ENCODE data around the gene TIGD4.
A peak's percentile ranks its signal among the peaks of the same experiment; 100 is the strongest.
"Not testable (repeated sequence)": the region's sequence is repeated elsewhere in the genome, so short reads cannot be mapped to it uniquely, and the experiment has no call there.

TIGD4 gene

DNA sequence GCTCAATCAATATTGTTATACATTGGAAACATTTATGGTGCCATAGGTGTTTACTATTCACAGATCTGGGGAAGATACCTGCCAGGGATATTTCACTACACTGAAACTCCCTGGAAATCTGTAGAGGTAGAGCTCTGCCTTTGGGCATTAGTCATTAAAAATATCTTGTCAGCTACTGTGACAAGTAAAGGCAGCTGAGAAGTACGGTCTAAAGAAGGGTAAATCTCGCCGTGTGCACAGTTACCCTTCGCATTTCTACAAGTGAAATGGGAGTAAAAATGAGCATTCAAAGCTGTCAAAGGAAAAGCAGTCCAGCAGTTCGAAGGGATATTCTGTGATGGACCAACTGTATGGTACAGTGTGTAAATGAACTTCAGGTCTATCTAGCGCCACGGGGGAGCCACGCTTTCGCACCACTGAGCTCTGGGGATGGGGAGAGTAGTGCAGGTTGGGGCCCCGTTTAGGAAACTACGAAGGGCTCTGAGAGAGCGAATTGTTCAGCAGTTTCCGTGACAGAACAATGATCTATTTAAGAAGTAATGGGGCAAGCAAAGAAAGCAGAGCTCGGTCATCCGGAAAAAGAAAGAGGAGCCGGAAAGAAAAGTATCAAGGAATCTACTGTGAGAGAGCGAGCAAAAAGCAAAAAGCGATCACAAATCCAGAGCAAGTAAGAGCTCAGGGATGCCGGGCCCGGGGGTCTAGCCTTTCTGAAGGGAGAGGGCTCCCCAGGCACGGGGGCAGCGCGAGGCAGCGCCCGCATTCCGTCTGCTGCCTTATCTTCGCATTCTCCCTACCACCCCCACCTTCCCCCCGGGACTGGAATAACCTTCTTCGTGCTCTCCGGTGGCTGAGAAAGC is 646 bp downstream of the TIGD4 start:
- H3K4me3 ChIP-seq (ENCODE audit: low read depth in 1 of 2, low read length in 2 of 2): peak overlapping the region; percentile 90 to 97
- H3K27me3 ChIP-seq (ENCODE audit: control insufficient read depth in 1 of 2, insufficient read depth in 2 of 2, low read length in 2 of 2): no peaks in the 10 kb centered on the region
- peak overlapping the region; percentile 84 for H3K9ac ChIP-seq (ENCODE audit: low read length)
- H3K36me3 ChIP-seq (ENCODE audit: insufficient read depth, low read length): no peaks in the 10 kb centered on the region
- peak overlapping the region; percentile 91 for H3K27ac ChIP-seq (ENCODE audit: low read depth, low read length)
- peaks cover 18% of the 10 kb centered on the region for H3K4me1 ChIP-seq (ENCODE audit: insufficient read depth, low read length)
- H3K9me3 ChIP-seq (ENCODE audit: low read length): no peaks in the 10 kb centered on the region

DNA sequence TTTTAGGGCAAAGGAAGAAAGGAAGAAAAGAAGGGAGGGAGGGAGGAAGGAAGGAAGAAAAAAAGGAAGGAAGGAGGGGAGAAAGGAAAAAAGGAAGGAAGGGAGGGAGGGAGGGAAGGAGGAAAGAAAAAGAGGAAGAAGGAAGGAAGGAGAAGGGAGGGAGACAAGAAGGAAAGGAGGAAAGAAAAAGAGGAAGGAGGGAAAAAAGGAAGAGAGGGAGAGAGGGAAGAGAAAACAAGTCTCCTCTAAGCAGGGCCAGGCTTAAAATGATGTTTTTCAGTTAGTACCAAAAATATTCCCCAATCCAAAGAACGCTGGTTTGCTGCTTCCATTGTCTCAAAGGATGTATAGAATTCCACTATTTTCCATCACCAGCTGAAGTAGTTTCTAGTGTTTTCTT is 2.0 kb downstream of the TIGD4 start:
- H3K27me3 ChIP-seq (ENCODE audit: control insufficient read depth in 1 of 2, insufficient read depth in 2 of 2, low read length in 2 of 2): no peaks in the 10 kb centered on the region
- no peaks in the 10 kb centered on the region for H3K9me3 ChIP-seq (ENCODE audit: low read length)
- no peak overlapping the region for H3K27ac ChIP-seq (ENCODE audit: low read depth, low read length)
- no peaks in the 10 kb centered on the region for H3K36me3 ChIP-seq (ENCODE audit: insufficient read depth, low read length)
- no peak overlapping the region for H3K9ac ChIP-seq (ENCODE audit: low read length)
- no peak overlapping the region for H3K4me3 ChIP-seq (ENCODE audit: low read depth in 1 of 2, low read length in 2 of 2)
- peaks cover 18% of the 10 kb centered on the region for H3K4me1 ChIP-seq (ENCODE audit: insufficient read depth, low read length)

DNA sequence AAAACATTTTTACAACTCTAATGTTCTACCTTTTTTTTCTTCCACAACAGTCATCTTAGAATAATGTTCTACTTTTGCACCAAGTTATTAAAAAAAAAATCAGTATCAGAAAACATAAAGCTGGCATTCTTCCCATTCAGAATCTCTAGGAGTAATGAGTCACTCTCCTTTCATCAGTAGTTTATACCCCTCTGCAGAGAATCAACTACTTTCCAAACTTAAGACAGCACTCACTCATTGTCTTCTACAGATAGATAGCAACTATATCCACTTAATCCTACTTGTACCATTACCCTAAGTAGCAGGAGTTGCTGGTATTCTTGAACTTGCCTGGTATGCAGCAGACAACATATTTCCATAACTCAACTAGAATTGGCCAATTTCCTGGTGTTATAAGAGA is 3.2 kb downstream of the TIGD4 start:
- no peaks in the 10 kb centered on the region for H3K36me3 ChIP-seq (ENCODE audit: insufficient read depth, low read length)
- no peaks in the 10 kb centered on the region for H3K27me3 ChIP-seq (ENCODE audit: control insufficient read depth in 1 of 2, insufficient read depth in 2 of 2, low read length in 2 of 2)

DNA sequence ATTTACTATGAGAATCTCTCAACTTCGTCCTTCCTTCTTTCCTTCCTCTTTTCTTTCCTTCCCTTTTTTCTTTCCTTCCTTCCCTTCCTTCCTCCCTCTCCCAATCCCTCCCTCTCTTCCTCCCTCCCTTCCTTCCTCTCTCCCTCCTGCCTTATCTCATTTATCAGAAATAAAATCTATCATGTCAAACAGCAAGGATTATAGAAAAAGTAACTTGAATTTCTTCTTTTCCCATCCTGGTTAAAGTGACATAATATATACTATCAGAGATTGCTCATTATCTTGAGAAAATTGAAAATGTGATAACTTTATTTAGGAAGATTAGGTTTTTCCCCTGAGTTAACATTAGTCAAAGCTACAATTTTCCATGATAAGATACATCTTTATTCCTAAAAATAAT is 5.6 kb downstream of the TIGD4 start:
- H3K9me3 ChIP-seq (ENCODE audit: low read length): no peaks in the 10 kb centered on the region
- H3K9ac ChIP-seq (ENCODE audit: low read length): no peak overlapping the region
- H3K4me3 ChIP-seq (ENCODE audit: low read depth in 1 of 2, low read length in 2 of 2): no peak overlapping the region
- no peaks in the 10 kb centered on the region for H3K4me1 ChIP-seq (ENCODE audit: insufficient read depth, low read length)
- no peaks in the 10 kb centered on the region for H3K27me3 ChIP-seq (ENCODE audit: control insufficient read depth in 1 of 2, insufficient read depth in 2 of 2, low read length in 2 of 2)
- H3K27ac ChIP-seq (ENCODE audit: low read depth, low read length): no peak overlapping the region
- H3K36me3 ChIP-seq (ENCODE audit: insufficient read depth, low read length): no peaks in the 10 kb centered on the region

More for the DNA sequence above, 3.2 kb downstream of the TIGD4 start:
- H3K4me1 ChIP-seq (ENCODE audit: insufficient read depth, low read length): peaks cover 8% of the 10 kb centered on the region
- no peak overlapping the region for H3K4me3 ChIP-seq (ENCODE audit: low read depth in 1 of 2, low read length in 2 of 2)
- no peak overlapping the region for H3K27ac ChIP-seq (ENCODE audit: low read depth, low read length)
- H3K9ac ChIP-seq (ENCODE audit: low read length): no peak overlapping the region
- no peaks in the 10 kb centered on the region for H3K9me3 ChIP-seq (ENCODE audit: low read length)

DNA sequence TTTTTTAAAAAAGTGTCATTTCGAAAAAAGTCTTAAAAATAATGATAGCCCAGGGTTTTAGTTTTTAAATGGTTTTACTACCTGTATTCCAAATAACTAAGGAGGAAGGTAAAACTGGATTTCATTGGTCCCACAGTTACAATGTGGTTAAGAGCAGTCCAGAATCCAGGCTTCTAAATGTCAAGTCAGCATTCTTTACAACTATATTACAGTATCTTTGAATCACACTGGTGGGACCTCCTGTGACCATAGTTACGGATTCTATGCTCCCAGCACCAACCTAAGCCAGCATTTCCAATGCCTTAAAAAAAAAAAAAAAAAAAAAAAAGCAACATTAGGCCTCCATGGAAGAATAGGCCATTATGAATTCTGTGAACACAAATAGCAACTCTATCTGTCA is 6.2 kb downstream of the TIGD4 start:
- no peaks in the 10 kb centered on the region for H3K9me3 ChIP-seq (ENCODE audit: low read length)

DNA sequence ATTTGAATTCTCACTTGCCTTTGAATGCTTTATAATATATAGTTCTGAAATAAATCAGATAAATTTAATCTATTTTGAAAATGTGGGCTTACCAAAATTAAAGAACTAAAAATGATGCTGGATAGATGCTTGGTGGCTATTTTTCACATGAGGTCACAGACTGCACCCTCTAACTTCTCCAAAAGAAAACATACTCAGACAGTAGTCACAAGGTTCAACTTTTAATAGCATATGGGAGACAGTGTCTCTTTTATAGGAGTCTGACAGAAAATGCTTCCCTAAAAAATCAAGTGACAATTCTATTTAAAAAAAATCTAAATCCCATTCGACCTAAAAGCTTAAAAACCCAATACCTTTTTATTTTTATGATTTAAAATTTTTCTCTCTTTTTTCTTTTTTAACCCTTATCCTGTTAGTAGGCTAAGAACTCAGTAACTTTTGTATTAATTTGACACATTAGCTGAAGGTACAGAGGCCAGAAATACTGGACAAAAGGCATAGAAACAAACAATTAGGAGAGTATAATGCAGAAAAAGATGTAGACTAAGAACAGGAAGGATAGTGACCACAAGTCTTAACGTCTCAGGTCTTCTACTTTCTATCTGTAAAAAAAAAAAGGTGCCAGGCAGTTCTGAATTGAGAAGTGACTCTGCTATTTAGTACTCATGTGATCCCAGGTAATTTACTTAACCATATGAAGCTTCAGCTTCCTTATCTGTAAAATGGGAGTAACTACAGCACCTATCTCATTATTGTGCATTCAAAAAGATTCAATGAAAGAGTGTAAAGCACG is 7.6 kb downstream of the TIGD4 start:
- H3K9ac ChIP-seq (ENCODE audit: low read length): no peak overlapping the region
- H3K36me3 ChIP-seq (ENCODE audit: insufficient read depth, low read length): no peaks in the 10 kb centered on the region
- no peaks in the 10 kb centered on the region for H3K27me3 ChIP-seq (ENCODE audit: control insufficient read depth in 1 of 2, insufficient read depth in 2 of 2, low read length in 2 of 2)
- H3K4me3 ChIP-seq (ENCODE audit: low read depth in 1 of 2, low read length in 2 of 2): no peak overlapping the region
- H3K4me1 ChIP-seq (ENCODE audit: insufficient read depth, low read length): no peaks in the 10 kb centered on the region
- no peak overlapping the region for H3K27ac ChIP-seq (ENCODE audit: low read depth, low read length)
- H3K9me3 ChIP-seq (ENCODE audit: low read length): no peaks in the 10 kb centered on the region

More for the DNA sequence above, 6.2 kb downstream of the TIGD4 start:
- Histone ChIP-seq H3K4me1 (ENCODE audit: insufficient read depth, low read length) (no peaks in the 10 kb centered on the region), H3K27me3 (ENCODE audit: control insufficient read depth in 1 of 2, insufficient read depth in 2 of 2, low read length in 2 of 2) (no peaks in the 10 kb centered on the region), H3K9ac (ENCODE audit: low read length) (no peak overlapping the region), H3K4me3 (ENCODE audit: low read depth in 1 of 2, low read length in 2 of 2) (no peak overlapping the region), H3K36me3 (ENCODE audit: insufficient read depth, low read length) (no peaks in the 10 kb centered on the region), H3K27ac (ENCODE audit: low read depth, low read length) (no peak overlapping the region)

DNA sequence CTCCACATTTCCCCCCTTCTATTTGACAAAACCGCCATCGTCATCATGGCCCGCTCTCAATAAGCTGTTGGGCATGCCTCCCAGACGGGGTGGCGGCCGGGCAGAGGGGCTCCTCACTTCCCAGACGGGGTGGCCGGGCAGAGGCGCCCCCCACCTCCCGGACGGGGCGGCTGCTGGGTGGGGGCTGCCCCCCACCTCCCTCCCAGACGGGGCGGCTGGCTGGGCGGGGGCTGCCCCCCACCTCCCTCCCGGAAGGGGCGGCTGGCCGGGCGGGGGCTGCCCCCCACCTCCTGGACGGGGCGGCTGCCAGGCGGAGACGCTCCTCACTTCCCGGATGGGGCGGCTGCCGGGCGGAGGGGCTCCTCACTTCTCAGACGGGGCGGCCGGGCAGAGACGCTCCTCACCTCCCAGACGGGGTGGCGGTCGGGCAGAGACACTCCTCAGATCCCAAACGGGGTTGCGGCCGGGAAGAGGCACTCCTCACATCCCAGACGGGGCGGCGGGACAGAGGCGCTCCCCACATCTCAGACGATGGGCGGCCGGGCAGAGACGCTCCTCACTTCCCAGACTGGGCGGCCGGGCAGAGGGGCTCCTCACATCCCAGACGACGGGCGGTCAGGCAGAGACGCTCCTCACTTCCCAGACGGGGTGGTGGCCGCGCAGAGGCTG is 14.3 kb downstream of the TIGD4 start:
- not testable (repeated sequence) for H3K9me3 ChIP-seq (ENCODE audit: low read length)

DNA sequence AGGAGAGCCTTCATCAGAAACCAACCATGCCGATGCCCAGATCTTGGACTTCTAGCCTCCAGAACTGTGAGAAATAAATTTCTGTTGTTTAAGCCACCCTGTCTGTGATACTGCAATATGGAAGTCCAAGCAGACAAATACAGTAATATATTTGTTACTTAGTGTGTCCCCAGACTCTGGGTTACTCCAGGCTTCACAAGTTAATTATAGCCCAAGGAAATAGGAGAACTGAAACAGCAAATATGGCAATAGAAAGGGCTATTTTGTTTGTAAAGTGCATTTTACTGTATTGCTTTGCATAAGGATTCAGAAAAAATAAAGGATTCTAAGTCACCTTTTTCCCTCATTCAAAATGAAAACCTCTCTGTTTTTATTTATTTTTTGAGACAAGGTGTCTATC is 15.7 kb downstream of the TIGD4 start:
- H3K4me1 ChIP-seq (ENCODE audit: insufficient read depth, low read length): no peaks in the 10 kb centered on the region
- H3K9me3 ChIP-seq (ENCODE audit: low read length): no peaks in the 10 kb centered on the region
- H3K36me3 ChIP-seq (ENCODE audit: insufficient read depth, low read length): no peaks in the 10 kb centered on the region
- H3K4me3 ChIP-seq (ENCODE audit: low read depth in 1 of 2, low read length in 2 of 2): no peak overlapping the region
- no peaks in the 10 kb centered on the region for H3K27me3 ChIP-seq (ENCODE audit: control insufficient read depth in 1 of 2, insufficient read depth in 2 of 2, low read length in 2 of 2)
- H3K9ac ChIP-seq (ENCODE audit: low read length): no peak overlapping the region
- no peak overlapping the region for H3K27ac ChIP-seq (ENCODE audit: low read depth, low read length)

More for the DNA sequence above, 14.3 kb downstream of the TIGD4 start:
- not testable (repeated sequence) for H3K27ac ChIP-seq (ENCODE audit: low read depth, low read length); H3K9ac ChIP-seq (ENCODE audit: low read length); H3K36me3 ChIP-seq (ENCODE audit: insufficient read depth, low read length); H3K4me3 ChIP-seq (ENCODE audit: low read depth in 1 of 2, low read length in 2 of 2); H3K4me1 ChIP-seq (ENCODE audit: insufficient read depth, low read length); H3K27me3 ChIP-seq (ENCODE audit: control insufficient read depth in 1 of 2, insufficient read depth in 2 of 2, low read length in 2 of 2)

DNA sequence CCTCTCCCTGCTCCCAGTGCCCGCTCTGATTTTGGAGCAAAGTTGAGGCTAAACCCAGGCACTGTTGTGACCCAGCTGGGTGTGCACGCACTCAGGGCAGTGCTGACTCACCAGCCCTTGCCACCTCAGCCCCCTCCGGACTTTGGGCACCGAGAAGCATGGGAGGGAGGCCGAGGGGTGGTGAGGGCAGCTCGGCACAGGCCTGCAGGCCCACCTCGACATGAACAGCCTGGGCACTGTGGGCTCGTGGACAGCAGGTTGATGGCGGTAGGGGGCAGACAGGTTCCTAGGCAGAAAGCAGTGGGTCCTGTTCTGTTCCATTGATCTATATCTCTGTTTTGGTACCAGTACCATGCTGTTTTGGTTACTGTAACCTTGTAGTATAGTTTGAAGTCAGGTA is 30.9 kb downstream of the TIGD4 start:
- H3K9me3 ChIP-seq (ENCODE audit: low read length): no peaks in the 10 kb centered on the region
- no peak overlapping the region for H3K9ac ChIP-seq (ENCODE audit: low read length)
- no peak overlapping the region for H3K4me3 ChIP-seq (ENCODE audit: low read depth in 1 of 2, low read length in 2 of 2)
- H3K27me3 ChIP-seq (ENCODE audit: control insufficient read depth in 1 of 2, insufficient read depth in 2 of 2, low read length in 2 of 2): no peaks in the 10 kb centered on the region
- no peaks in the 10 kb centered on the region for H3K36me3 ChIP-seq (ENCODE audit: insufficient read depth, low read length)
- no peak overlapping the region for H3K27ac ChIP-seq (ENCODE audit: low read depth, low read length)
- H3K4me1 ChIP-seq (ENCODE audit: insufficient read depth, low read length): no peaks in the 10 kb centered on the region

DNA sequence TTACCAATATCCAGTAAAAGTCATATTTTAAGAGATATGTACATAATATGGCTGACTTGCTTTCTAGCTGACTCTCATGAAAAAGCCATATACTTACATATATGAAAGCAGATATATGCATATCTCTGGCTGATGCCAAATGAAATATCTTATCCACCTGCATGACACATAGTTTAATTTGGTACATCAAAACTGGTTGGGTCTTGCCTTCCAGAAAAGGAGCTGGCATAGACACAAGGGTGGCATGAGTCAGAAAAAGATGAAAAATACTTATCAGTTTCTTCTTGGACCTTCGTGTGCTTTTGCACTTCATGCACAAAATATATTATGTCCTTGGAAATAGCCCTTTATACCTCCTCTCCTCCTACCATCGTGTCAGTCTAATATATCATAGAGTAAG is 32.1 kb downstream of the TIGD4 start:
- Histone ChIP-seq H3K9me3 (ENCODE audit: low read length) (no peaks in the 10 kb centered on the region), H3K27me3 (ENCODE audit: control insufficient read depth in 1 of 2, insufficient read depth in 2 of 2, low read length in 2 of 2) (no peaks in the 10 kb centered on the region), H3K4me3 (ENCODE audit: low read depth in 1 of 2, low read length in 2 of 2) (no peak overlapping the region), H3K9ac (ENCODE audit: low read length) (no peak overlapping the region), H3K27ac (ENCODE audit: low read depth, low read length) (no peak overlapping the region), H3K36me3 (ENCODE audit: insufficient read depth, low read length) (no peaks in the 10 kb centered on the region), H3K4me1 (ENCODE audit: insufficient read depth, low read length) (no peaks in the 10 kb centered on the region)

DNA sequence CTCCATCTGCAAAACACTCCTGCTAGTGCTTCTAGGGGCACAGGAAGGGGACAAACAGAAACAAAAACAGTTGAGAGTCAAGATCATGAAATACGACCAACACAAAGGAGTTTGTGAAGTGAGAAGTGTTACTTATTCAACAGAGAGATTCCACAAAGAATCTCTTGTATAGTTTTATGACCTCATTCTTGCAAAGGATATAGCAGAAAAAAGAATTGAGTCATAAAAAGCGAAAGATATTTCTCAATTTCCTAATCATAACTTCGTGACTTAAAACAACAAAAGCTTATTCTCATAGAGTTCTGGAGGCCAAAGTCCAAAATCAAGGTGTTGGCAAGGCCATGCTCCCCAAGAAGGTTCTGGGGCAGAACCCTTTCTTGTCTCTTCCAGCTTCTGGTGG is 40.7 kb downstream of the TIGD4 start:
- H3K9ac ChIP-seq (ENCODE audit: low read length): no peak overlapping the region
- H3K27me3 ChIP-seq (ENCODE audit: control insufficient read depth in 1 of 2, insufficient read depth in 2 of 2, low read length in 2 of 2): no peaks in the 10 kb centered on the region

More for the DNA sequence above, 40.7 kb downstream of the TIGD4 start:
- no peaks in the 10 kb centered on the region for H3K9me3 ChIP-seq (ENCODE audit: low read length)
- H3K4me3 ChIP-seq (ENCODE audit: low read depth in 1 of 2, low read length in 2 of 2): no peak overlapping the region
- no peak overlapping the region for H3K27ac ChIP-seq (ENCODE audit: low read depth, low read length)
- H3K4me1 ChIP-seq (ENCODE audit: insufficient read depth, low read length): no peaks in the 10 kb centered on the region
- H3K36me3 ChIP-seq (ENCODE audit: insufficient read depth, low read length): no peaks in the 10 kb centered on the region

Data from muscle layer of colon (tissue), 2 donors.